ENCODE data around the gene CCL7.

- TF ChIP-seq, protein P1, sequence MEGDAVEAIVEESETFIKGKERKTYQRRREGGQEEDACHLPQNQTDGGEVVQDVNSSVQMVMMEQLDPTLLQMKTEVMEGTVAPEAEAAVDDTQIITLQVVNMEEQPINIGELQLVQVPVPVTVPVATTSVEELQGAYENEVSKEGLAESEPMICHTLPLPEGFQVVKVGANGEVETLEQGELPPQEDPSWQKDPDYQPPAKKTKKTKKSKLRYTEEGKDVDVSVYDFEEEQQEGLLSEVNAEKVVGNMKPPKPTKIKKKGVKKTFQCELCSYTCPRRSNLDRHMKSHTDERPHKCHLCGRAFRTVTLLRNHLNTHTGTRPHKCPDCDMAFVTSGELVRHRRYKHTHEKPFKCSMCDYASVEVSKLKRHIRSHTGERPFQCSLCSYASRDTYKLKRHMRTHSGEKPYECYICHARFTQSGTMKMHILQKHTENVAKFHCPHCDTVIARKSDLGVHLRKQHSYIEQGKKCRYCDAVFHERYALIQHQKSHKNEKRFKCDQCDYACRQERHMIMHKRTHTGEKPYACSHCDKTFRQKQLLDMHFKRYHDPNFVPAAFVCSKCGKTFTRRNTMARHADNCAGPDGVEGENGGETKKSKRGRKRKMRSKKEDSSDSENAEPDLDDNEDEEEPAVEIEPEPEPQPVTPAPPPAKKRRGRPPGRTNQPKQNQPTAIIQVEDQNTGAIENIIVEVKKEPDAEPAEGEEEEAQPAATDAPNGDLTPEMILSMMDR (IDR thresholded peaks at IDR 0.05; ENCODE audit: poor library complexity, severe bottlenecking) = no peak
- no peak for TF ChIP-seq REST (IDR thresholded peaks at IDR 0.05; ENCODE audit: borderline replicate concordance)
- TF ChIP-seq MXI1 (conservative IDR thresholded peaks at IDR 0.05; ENCODE audit: poor library complexity, severe bottlenecking) = no peak
- TF ChIP-seq POLR2AphosphoS5 (IDR thresholded peaks at IDR 0.05) = no peak
- TF ChIP-seq EP300 (conservative IDR thresholded peaks at IDR 0.05; ENCODE audit: poor library complexity, severe bottlenecking) = no peak
Observed at GRCh38 chr17:34248511-34249024, 21.5 kb upstream of the CCL7 start.

Measured in neural cell (in vitro differentiated cells).